Choroid plexus epithelial cell (primary cell): Measurements from ENCODE around the gene FIGN.

ENCODE experiments used
- DNase-seq: peaks from one replicate; pipeline ENCODE4 v3.0.0-alpha.2; 2010; ENCODE audit warnings: low read depth
- H3K4me3 ChIP-seq: 2 replicates; pipeline ENCODE4 v1.5.1; 2011; ENCODE audit warnings: low read depth, mild to moderate bottlenecking, control low read depth, low read length, moderate library complexity
- TF ChIP-seq, protein P1 (sequence below): conservative IDR thresholded peaks from 2 replicates; pipeline ENCODE4 v1.5.1; 2011; ENCODE audit warnings: low read depth, mild to moderate bottlenecking, control low read depth, inconsistent platforms, low read length, moderate library complexity

FIGN gene

DNA sequence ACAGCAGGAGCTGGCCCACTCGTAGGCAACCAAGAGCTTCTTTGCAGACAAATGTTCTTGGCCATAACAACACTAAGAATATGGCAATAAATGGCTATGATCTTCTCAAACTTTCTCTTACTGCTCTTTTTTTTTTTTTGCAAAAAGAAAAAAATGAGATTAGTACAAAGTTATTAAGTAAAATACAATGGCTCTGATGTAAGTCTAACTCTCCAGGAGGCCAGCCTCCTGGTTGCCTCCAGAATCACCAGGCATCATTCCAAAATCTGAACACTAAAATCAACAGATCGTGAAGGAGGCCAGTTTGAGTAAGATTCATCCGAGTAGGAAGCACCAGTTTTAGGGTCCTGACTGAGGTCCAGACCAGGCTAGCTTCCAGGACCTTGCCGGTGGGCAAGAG is 20.8 kb upstream of the FIGN start:
- DNase-seq = peak; percentile 76
- no peak overlapping the region for H3K4me3 ChIP-seq
- TF ChIP-seq, protein P1, sequence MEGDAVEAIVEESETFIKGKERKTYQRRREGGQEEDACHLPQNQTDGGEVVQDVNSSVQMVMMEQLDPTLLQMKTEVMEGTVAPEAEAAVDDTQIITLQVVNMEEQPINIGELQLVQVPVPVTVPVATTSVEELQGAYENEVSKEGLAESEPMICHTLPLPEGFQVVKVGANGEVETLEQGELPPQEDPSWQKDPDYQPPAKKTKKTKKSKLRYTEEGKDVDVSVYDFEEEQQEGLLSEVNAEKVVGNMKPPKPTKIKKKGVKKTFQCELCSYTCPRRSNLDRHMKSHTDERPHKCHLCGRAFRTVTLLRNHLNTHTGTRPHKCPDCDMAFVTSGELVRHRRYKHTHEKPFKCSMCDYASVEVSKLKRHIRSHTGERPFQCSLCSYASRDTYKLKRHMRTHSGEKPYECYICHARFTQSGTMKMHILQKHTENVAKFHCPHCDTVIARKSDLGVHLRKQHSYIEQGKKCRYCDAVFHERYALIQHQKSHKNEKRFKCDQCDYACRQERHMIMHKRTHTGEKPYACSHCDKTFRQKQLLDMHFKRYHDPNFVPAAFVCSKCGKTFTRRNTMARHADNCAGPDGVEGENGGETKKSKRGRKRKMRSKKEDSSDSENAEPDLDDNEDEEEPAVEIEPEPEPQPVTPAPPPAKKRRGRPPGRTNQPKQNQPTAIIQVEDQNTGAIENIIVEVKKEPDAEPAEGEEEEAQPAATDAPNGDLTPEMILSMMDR = no peak

DNA sequence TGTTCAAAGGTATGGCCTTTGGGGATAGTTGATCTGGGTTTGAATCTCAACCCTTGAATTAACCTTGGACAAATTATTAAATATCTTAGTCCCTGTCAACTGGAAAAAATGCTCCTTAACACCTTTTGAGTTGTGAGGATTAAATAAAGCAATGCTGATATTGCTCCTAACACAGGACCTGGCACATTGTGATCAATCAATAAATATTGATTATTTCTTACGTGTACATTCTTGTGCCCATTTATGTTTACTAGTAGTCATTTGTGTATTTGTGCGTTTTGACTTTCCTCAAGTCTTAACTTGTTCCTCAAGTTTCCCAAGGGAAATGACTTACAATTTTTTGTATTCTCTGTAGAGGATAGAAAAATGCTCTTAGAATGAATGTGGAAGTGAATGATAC is 19.6 kb upstream of the FIGN start:
- DNase-seq = no peak
- H3K4me3 ChIP-seq = no peak overlapping the region
- TF ChIP-seq, protein P1 = no peak

DNA sequence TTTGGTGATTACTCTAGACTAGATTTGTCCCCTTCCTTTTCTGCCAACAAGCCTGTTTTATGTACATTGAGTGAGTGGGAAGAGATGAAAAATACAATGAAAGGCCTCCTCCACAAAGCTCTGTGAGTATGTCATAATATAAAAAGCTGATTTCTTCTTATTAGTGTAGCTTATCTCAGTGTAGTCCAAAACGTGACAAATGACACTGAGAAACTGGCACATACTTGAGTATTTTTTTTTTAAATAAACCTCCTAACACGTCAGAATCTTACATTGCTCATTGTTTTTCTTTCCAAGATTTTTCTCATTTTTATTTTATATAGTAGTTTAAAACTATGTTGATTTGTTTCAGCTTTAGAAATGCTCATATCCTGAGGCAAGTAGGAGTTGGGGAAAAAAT is 17.9 kb upstream of the FIGN start:
- TF ChIP-seq, protein P1 = no peak
- DNase-seq = no peak
- H3K4me3 ChIP-seq = no peak overlapping the region

DNA sequence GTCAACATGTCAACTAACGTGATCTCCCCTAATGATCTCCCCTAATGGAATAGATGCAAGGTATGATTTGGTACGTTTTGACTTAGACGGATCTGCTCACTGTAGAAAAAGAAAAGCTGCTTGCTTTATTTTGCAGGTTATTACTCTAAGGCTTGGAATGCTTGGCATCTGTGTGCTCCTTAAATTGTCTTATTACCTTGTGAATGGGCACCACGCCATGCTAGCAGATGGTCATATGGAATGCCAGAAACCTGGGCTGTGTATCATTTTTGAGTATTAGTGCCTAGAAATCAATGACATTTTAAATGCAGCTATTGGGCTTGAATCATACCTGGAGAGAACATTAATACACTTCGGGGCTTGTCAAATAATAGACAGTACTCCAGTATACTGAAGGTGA is 16.5 kb upstream of the FIGN start:
- TF ChIP-seq, protein P1 = no peak
- no peak for DNase-seq
- H3K4me3 ChIP-seq = no peak overlapping the region

DNA sequence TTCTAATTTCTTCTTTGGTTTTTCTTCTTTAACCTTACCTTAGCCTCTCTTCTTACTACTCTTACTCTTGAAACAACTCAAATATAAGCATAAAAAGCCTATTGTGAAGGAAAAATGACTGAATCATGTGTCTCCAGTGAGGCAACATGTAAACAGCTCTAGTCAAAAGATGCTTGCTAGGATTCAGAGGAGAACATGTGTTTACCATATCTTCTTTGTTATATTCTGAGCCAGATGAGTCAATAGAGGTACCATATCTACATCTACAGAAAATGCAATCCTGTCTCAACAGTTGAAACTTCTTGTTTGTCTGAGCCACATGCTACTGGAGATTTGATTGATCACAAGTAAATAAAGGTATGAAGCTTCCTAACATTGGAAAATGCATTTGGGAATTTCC is 15.9 kb upstream of the FIGN start:
- no peak for DNase-seq
- TF ChIP-seq, protein P1 = no peak
- no peak overlapping the region for H3K4me3 ChIP-seq

DNA sequence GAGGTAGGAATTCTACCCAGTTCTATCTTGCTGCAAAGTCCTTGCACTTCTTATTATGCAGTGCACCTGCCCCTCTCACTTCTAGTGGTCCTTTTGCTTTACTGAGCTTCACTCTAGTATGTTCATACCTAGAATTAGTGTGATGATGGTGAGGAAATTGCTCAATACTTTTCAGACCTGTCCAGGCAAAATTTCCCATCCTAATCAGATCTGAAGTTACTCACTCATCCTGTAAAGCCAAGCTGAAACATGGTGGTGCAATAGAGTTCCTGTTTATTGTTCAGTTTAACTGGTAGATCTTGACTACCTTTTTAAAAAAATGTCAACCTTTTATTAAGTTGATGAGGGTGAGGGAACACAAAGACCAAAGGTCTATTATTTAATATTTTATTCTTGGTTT is 12.6 kb upstream of the FIGN start:
- H3K4me3 ChIP-seq = no peak overlapping the region
- TF ChIP-seq, protein P1 = no peak
- no peak for DNase-seq

DNA sequence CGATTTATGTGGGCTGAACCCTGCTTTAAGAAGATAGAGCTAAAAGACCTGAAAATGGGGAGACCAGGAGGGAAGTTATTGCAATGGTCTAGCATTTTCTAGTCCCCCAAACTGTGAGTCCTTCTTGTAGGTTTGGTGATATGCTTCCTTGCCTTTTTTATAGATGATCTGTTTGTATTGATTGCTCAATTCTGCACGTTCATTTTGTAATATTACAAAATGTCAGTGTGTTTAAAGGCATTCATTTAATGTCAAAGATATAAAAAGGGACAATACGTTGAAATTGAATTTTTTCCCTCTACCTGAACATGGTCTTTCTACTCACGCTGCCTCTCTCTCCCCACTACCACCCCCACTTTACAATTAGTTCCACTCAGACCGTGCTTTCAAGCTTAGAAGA is 5.6 kb upstream of the FIGN start:
- no peak overlapping the region for H3K4me3 ChIP-seq
- TF ChIP-seq, protein P1 = no peak
- DNase-seq = no peak
